RWPE2 (cell line): ENCODE measurements around the gene CORO1C.

Experiments used
- ATAC-seq: fragments of 200-7000 bp; cut with Tn5 transposase; 3 replicates; pipeline ENCODE4 v1.9.1; 2021; ENCODE audit warnings: low read depth
- DNase-seq: peaks from one replicate; pipeline ENCODE4 v3.0.0-alpha.2; 2020; ENCODE audit warnings: low spot score
- H3K27ac ChIP-seq: fragments of 450-650 bp; 2 replicates; pipeline ENCODE4 v1.5.1; 2017; ENCODE audit warnings: mild to moderate bottlenecking; ENCODE audit not compliant: poor library complexity, severe bottlenecking
- H3K27me3 ChIP-seq: fragments of 250-450 bp; sonication (Bioruptor Pico); 2 replicates; pipeline ENCODE4 v1.5.1; 2021; ENCODE audit warnings: mild to moderate bottlenecking, moderate library complexity; ENCODE audit not compliant: insufficient read depth, poor library complexity, severe bottlenecking
- H3K36me3 ChIP-seq: fragments of 250-450 bp; sonication (Bioruptor Pico); 2 replicates; pipeline ENCODE4 v1.5.1; 2020; ENCODE audit warnings: low read depth, mild to moderate bottlenecking, moderate library complexity
- H3K4me1 ChIP-seq: fragments of 250-450 bp; sonication (Bioruptor Pico); 2 replicates; pipeline ENCODE4 v1.5.1; 2021; ENCODE audit warnings: mild to moderate bottlenecking, moderate library complexity; ENCODE audit not compliant: insufficient read depth, poor library complexity, severe bottlenecking
- H3K4me3 ChIP-seq: fragments of 250-450 bp; sonication (Bioruptor Pico); 2 replicates; pipeline ENCODE4 v1.5.1; 2021; ENCODE audit warnings: mild to moderate bottlenecking, moderate library complexity; ENCODE audit not compliant: severe bottlenecking
- H3K9me3 ChIP-seq: fragments of 250-450 bp; sonication (Bioruptor Pico); 2 replicates; pipeline ENCODE4 v1.5.1; 2021; ENCODE audit warnings: mild to moderate bottlenecking, moderate library complexity; ENCODE audit not compliant: severe bottlenecking
- TF ChIP-seq, protein P1 (sequence below): fragments of 450-650 bp; IDR thresholded peaks from one replicate; pipeline ENCODE4 v1.5.1; 2017; ENCODE audit warnings: mild to moderate bottlenecking, moderate library complexity; ENCODE audit not compliant: poor library complexity, severe bottlenecking

The CORO1C gene

DNA sequence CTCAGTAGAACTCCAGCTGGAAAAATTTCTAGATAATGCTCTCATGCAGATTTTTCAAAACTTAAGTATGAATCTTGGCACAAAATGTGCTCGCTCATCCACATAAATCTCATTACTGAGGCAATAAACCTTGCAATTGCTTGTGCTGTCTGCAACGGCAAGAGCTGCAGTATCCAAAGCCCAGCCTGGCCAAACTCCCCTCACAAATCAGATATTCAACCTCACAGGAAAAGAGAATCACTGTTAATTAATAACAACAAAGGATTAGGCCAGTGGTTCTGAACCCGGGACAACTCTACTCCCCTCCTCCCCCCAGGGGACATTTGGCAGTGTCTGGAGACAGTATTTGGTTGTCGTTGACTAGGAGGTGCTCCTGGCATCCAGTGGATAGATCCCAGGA, 19.2 kb upstream of the CORO1C start:
- H3K4me3 ChIP-seq: no peak overlapping the region
- DNase-seq (no peak), ATAC-seq (no peak)
- H3K4me1 ChIP-seq: no peaks in the 10 kb centered on the region
- no peaks in the 10 kb centered on the region for H3K27me3 ChIP-seq
- no peaks in the 10 kb centered on the region for H3K9me3 ChIP-seq
- no peaks in the 10 kb centered on the region for H3K36me3 ChIP-seq
- TF ChIP-seq, protein P1, sequence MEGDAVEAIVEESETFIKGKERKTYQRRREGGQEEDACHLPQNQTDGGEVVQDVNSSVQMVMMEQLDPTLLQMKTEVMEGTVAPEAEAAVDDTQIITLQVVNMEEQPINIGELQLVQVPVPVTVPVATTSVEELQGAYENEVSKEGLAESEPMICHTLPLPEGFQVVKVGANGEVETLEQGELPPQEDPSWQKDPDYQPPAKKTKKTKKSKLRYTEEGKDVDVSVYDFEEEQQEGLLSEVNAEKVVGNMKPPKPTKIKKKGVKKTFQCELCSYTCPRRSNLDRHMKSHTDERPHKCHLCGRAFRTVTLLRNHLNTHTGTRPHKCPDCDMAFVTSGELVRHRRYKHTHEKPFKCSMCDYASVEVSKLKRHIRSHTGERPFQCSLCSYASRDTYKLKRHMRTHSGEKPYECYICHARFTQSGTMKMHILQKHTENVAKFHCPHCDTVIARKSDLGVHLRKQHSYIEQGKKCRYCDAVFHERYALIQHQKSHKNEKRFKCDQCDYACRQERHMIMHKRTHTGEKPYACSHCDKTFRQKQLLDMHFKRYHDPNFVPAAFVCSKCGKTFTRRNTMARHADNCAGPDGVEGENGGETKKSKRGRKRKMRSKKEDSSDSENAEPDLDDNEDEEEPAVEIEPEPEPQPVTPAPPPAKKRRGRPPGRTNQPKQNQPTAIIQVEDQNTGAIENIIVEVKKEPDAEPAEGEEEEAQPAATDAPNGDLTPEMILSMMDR: no peak
- no peak overlapping the region for H3K27ac ChIP-seq

DNA sequence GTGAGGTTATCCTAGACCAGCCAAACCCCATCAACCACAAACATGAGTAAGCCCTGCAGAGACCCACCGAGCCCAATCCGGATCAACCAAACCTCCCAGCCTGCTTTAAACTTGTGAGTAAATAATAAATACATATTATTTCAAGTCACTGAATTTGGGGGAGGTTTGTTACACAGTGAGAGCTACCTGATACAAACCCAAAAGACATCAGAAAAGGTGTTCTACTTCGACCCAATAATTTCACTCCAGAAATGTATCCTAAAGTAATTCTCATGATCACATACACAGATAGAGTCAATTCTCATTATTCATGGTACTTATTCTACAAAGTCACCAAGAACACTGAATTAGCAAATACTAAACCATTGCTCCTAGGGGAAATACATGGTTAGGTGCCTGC, 16.2 kb upstream of the CORO1C start:
- H3K27ac ChIP-seq: no peak overlapping the region
- H3K36me3 ChIP-seq: no peaks in the 10 kb centered on the region
- DNase-seq: no peak
- H3K4me1 ChIP-seq: no peaks in the 10 kb centered on the region
- no peak for ATAC-seq
- H3K4me3 ChIP-seq: no peak overlapping the region
- H3K27me3 ChIP-seq: no peaks in the 10 kb centered on the region
- no peaks in the 10 kb centered on the region for H3K9me3 ChIP-seq
- TF ChIP-seq, protein P1: no peak

DNA sequence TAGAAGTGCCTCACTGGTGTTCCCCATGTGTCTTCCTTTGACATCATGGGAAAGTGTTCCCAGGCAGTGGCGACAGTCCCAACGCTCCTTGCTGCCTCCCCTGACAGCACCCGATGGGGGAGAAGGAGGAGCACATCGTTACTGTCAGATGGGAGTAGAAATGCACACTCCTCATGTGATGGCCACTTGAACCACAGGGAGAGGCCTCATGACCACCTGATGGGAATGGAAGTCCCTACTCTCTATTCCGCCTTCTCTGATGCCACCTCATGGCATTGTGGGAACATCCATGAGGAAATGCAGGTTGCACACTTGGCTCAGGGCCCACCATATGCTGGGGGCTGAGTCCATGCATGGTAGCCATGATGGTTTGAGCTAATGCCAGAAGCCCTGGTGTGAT, 14.3 kb upstream of the CORO1C start:
- DNase-seq: no peak
- H3K4me1 ChIP-seq: no peaks in the 10 kb centered on the region
- no peak overlapping the region for H3K27ac ChIP-seq
- TF ChIP-seq, protein P1: no peak
- no peaks in the 10 kb centered on the region for H3K36me3 ChIP-seq
- no peaks in the 10 kb centered on the region for H3K27me3 ChIP-seq
- no peaks in the 10 kb centered on the region for H3K9me3 ChIP-seq
- H3K4me3 ChIP-seq: no peak overlapping the region
- no peak for ATAC-seq

DNA sequence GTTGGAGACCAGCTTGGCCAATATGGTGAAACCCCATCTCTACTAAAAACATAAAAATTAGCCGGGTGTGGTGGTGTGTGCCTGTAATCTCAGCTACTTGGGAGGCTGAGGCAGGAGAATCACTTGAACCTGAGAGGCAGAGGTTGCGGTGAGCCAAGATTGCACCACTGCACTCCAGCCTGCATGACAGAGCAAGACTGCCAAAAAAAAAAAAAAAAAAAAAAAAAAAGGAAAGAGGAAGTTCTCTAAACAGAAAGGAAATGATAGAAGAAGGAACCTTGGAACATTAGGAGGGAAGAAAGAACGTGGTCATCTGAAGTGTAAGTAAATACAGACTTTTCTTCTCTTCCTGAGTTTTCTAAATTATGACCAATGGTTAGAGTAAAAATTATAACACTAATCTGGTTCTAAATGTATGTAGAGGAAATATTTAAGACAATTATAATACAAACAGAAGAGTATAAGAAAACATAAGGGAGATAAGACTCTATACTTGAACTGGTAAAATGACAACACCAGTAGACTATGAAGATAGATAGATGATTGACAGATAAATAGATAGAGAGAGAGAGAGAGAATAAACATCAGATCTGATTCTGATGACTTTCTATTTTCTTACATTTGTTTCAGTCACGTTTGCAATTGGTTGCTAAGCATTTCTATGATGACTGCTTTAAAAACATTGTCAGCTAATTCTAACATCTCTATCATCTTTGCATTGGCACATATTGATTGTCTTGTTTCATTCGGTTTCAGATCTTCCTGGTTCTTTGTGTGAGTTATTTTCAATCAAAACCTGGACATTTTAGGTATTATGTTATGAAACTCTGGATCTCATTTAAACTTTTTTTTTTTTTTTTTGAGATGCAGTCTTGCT, 12.9 kb upstream of the CORO1C start:
- Histone ChIP-seq H3K27ac (no peak overlapping the region), H3K4me1 (no peaks in the 10 kb centered on the region), H3K9me3 (no peaks in the 10 kb centered on the region), H3K27me3 (no peaks in the 10 kb centered on the region), H3K36me3 (no peaks in the 10 kb centered on the region), H3K4me3 (no peak overlapping the region)
- no peak for DNase-seq
- TF ChIP-seq, protein P1: no peak
- no peak for ATAC-seq

DNA sequence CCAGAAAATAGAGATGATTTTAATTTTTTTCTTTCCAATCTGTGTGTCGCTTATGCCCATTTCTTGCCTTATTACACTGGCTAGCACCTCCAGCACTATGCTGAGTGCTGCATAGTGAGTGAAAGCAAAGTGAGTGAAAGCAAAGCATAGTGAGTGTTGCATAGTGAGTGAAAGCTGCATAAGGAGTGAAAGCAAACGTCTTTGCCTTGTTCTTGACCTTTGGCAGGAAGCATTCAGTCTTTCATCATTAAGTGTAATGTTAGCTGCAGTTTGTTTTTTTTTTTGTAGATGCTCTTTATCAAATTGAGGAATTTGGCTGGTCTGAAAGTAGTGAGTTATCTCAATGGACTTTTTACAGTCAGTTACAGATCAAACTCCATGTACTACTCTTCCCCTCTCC, 6.9 kb upstream of the CORO1C start:
- Histone ChIP-seq H3K36me3 (no peaks in the 10 kb centered on the region), H3K27ac (no peak overlapping the region), H3K4me3 (no peak overlapping the region), H3K9me3 (no peaks in the 10 kb centered on the region), H3K4me1 (peaks cover 14% of the 10 kb centered on the region), H3K27me3 (no peaks in the 10 kb centered on the region)
- no peak for ATAC-seq
- TF ChIP-seq, protein P1: no peak
- no peak for DNase-seq
